ENCODE measurements around the gene STAC.

The STAC gene

DNA sequence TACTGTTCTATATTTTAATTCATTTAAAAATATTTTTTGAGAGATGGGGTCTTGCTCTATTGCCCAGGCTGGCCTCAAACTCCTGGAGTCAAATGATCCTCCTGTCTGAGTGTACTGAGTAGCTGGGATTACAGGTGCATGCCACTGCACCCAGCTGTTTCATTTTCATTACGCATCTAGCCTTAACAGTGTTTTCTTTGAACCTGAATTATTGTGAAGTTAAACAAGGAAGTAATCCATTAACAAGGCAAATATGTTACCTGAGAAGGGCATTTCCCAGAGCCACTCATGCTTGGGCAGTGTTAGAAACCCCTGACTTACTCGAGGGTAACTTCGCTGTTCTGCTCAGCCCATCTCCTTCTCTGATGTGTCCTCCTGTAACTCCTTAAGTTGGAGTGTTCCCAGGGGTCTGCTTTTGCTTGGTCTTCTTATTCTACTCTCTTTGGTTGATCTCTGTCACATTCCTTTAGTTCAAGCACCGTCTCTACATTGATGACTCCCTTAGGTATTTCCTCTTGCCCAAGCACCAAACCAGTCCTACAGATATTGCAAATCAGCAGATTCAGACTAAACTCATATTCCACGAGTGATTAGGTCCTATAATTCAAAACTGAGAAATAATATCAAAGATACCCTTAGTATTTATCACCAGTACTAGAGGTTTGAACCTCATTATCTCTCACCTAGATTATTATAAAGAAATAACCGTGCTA is 107.9 kb downstream of the STAC start:
- ATAC-seq: no peak
- TF ChIP-seq PATZ1 (CRISPR knock-in tag; IDR thresholded peaks at IDR 0.05; ENCODE audit: borderline replicate concordance) (no peak), ZNF70 (CRISPR knock-in tag; IDR thresholded peaks at IDR 0.05) (no peak)

GRCh38 chr3:36489101-36489500 is 108.8 kb downstream of the STAC start:
- ATAC-seq: no peak
- TF ChIP-seq CREB5 (CRISPR knock-in tag; IDR thresholded peaks at IDR 0.05; ENCODE audit: low read depth) (no peak), CSDC2 (CRISPR knock-in tag; IDR thresholded peaks at IDR 0.05) (no peak), RARB (CRISPR knock-in tag; IDR thresholded peaks at IDR 0.05) (no peak), SNAI2 (CRISPR knock-in tag; IDR thresholded peaks at IDR 0.05) (no peak), PPARA (CRISPR knock-in tag; IDR thresholded peaks at IDR 0.05; ENCODE audit: borderline replicate concordance) (no peak), ZC3H10 (CRISPR knock-in tag; IDR thresholded peaks at IDR 0.05) (no peak), BACH2 (CRISPR knock-in tag; IDR thresholded peaks at IDR 0.05; ENCODE audit: borderline replicate concordance) (no peak), ESRRG (CRISPR knock-in tag; IDR thresholded peaks at IDR 0.05) (no peak), ZFP3 (CRISPR knock-in tag; IDR thresholded peaks at IDR 0.05) (no peak), ISL1 (CRISPR knock-in tag; IDR thresholded peaks at IDR 0.05) (no peak), TCF4 (CRISPR knock-in tag; IDR thresholded peaks at IDR 0.05; ENCODE audit: borderline replicate concordance) (no peak)

GRCh38 chr3:36489679-36490425 is 109.5 kb downstream of the STAC start:
- no peak for ATAC-seq
- TF ChIP-seq ZNF565 (CRISPR knock-in tag; conservative IDR thresholded peaks at IDR 0.05; ENCODE audit: low read depth) (no peak), ARNTL (CRISPR knock-in tag; IDR thresholded peaks at IDR 0.05; ENCODE audit: borderline replicate concordance, low read depth) (no peak), ZFP3 (CRISPR knock-in tag; IDR thresholded peaks at IDR 0.05) (no peak), CREB5 (CRISPR knock-in tag; IDR thresholded peaks at IDR 0.05; ENCODE audit: low read depth) (no peak), TCF4 (CRISPR knock-in tag; IDR thresholded peaks at IDR 0.05; ENCODE audit: borderline replicate concordance) (no peak)

GRCh38 chr3:36493051-36493450 is 112.7 kb downstream of the STAC start:
- TF ChIP-seq ZNF565 (CRISPR knock-in tag; conservative IDR thresholded peaks at IDR 0.05; ENCODE audit: low read depth): no peak
- no peak for TF ChIP-seq TCF4 (CRISPR knock-in tag; IDR thresholded peaks at IDR 0.05; ENCODE audit: borderline replicate concordance)
- TF ChIP-seq, protein P1, sequence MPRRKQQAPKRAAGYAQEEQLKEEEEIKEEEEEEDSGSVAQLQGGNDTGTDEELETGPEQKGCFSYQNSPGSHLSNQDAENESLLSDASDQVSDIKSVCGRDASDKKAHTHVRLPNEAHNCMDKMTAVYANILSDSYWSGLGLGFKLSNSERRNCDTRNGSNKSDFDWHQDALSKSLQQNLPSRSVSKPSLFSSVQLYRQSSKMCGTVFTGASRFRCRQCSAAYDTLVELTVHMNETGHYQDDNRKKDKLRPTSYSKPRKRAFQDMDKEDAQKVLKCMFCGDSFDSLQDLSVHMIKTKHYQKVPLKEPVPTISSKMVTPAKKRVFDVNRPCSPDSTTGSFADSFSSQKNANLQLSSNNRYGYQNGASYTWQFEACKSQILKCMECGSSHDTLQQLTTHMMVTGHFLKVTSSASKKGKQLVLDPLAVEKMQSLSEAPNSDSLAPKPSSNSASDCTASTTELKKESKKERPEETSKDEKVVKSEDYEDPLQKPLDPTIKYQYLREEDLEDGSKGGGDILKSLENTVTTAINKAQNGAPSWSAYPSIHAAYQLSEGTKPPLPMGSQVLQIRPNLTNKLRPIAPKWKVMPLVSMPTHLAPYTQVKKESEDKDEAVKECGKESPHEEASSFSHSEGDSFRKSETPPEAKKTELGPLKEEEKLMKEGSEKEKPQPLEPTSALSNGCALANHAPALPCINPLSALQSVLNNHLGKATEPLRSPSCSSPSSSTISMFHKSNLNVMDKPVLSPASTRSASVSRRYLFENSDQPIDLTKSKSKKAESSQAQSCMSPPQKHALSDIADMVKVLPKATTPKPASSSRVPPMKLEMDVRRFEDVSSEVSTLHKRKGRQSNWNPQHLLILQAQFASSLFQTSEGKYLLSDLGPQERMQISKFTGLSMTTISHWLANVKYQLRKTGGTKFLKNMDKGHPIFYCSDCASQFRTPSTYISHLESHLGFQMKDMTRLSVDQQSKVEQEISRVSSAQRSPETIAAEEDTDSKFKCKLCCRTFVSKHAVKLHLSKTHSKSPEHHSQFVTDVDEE (CRISPR knock-in tag; IDR thresholded peaks at IDR 0.05): no peak
- TF ChIP-seq OSR1 (CRISPR knock-in tag; IDR thresholded peaks at IDR 0.05): no peak
- TF ChIP-seq PATZ1 (CRISPR knock-in tag; IDR thresholded peaks at IDR 0.05; ENCODE audit: borderline replicate concordance): no peak
- TF ChIP-seq GLIS3 (CRISPR knock-in tag; IDR thresholded peaks at IDR 0.05): no peak
- no peak for TF ChIP-seq ARNTL (CRISPR knock-in tag; IDR thresholded peaks at IDR 0.05; ENCODE audit: borderline replicate concordance, low read depth)
- no peak for TF ChIP-seq POU6F1 (CRISPR knock-in tag; IDR thresholded peaks at IDR 0.05; ENCODE audit: borderline replicate concordance, low read depth)
- TF ChIP-seq ZFP3 (CRISPR knock-in tag; IDR thresholded peaks at IDR 0.05): no peak
- TF ChIP-seq ESRRG (CRISPR knock-in tag; IDR thresholded peaks at IDR 0.05): no peak
- TF ChIP-seq ZC3H10 (CRISPR knock-in tag; IDR thresholded peaks at IDR 0.05): no peak
- ATAC-seq: no peak

Data from SK-N-SH treated with all-trans-retinoic acid at 6 μM for 48 hours (cell line).